ENCODE results near the gene LCORL.
"Not testable (repeated sequence)": the region's sequence is repeated elsewhere in the genome, so short reads cannot be mapped to it uniquely, and the experiment has no call there.

DNA sequence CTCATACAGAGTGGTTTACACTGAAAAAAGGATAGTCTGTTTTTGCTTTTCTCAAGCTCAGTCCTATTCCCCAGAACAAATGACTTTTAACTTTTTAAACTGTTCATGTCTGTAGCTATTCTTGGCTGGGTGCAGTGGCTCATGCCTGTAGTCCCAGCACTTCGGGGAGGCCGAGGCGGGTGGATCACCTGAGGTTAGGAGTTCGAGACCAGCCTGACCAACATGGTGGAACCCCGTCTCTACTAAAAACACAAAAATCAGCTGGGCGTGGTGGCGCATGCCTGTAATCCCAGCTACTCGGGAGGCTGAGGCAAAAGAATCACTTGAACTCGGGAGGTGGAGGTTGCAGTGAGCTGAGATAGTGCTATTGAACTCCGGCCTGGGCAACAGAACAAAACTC, 14.8 kb upstream of the LCORL start:
- TF ChIP-seq, protein P1, sequence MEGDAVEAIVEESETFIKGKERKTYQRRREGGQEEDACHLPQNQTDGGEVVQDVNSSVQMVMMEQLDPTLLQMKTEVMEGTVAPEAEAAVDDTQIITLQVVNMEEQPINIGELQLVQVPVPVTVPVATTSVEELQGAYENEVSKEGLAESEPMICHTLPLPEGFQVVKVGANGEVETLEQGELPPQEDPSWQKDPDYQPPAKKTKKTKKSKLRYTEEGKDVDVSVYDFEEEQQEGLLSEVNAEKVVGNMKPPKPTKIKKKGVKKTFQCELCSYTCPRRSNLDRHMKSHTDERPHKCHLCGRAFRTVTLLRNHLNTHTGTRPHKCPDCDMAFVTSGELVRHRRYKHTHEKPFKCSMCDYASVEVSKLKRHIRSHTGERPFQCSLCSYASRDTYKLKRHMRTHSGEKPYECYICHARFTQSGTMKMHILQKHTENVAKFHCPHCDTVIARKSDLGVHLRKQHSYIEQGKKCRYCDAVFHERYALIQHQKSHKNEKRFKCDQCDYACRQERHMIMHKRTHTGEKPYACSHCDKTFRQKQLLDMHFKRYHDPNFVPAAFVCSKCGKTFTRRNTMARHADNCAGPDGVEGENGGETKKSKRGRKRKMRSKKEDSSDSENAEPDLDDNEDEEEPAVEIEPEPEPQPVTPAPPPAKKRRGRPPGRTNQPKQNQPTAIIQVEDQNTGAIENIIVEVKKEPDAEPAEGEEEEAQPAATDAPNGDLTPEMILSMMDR (IDR thresholded peaks at IDR 0.05): not testable (repeated sequence)
- TF ChIP-seq POLR2A (IDR thresholded peaks at IDR 0.05): not testable (repeated sequence)

Data from body of pancreas (tissue), 4 donors.